RWPE1 (cell line): Measurements from ENCODE around the gene PHF23.

Experiments used
- CTCF ChIA-PET: fragments of 350-600 bp; sonication (Branson Sonifier 250); formaldehyde crosslinking; extraction: SDS; loops from one replicate; lab custom pipeline; 2021; lab: Yijun Ruan, JAX
- POLR2A ChIA-PET: fragments of 400-600 bp; formaldehyde crosslinking; extraction: SDS; loops from one replicate; lab custom pipeline; 2020; ENCODE audit warnings: antibody characterized with exemption; ENCODE audit not compliant: low non-redundant PET; lab: Yijun Ruan, JAX
- DNase-seq: peaks from one replicate; pipeline ENCODE4 v3.0.0; 2012; ENCODE audit warnings: low spot score
- H3K27ac ChIP-seq: fragments of 450-650 bp; 2 replicates; pipeline ENCODE4 v1.5.1; 2017
- TF ChIP-seq, protein P1 (sequence below): fragments of 450-650 bp; conservative IDR thresholded peaks from 2 replicates; pipeline ENCODE4 v1.5.1; 2017; ENCODE audit warnings: low read depth, mild to moderate bottlenecking

Gene PHF23

DNA sequence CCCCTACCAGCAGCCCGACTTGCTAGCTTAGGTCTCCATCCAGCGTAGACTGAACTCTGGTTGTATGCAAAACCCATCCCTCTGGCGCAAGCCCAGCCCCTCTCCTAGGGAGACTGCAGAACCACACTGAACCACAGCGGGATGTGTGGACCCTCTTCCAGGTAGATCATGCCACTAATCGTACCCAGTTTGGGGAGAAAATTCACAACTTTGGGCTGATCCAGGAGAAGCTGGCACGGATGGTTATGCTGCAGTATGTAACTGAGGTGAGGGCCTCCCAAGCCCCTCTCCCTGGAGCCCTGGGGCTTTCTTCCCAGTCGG, 16.3 kb downstream of the PHF23 start:
- DNase-seq, result no peak
- ChIA-PET POLR2A (no interaction called here), CTCF (interaction anchor here (0.9 kb wide), 1 partner anchor 16 kb away, joined by 3 read pairs; no protein-coding TSS in a partner anchor)
- peak overlapping the region; percentile 99 for H3K27ac ChIP-seq
- TF ChIP-seq, protein P1, sequence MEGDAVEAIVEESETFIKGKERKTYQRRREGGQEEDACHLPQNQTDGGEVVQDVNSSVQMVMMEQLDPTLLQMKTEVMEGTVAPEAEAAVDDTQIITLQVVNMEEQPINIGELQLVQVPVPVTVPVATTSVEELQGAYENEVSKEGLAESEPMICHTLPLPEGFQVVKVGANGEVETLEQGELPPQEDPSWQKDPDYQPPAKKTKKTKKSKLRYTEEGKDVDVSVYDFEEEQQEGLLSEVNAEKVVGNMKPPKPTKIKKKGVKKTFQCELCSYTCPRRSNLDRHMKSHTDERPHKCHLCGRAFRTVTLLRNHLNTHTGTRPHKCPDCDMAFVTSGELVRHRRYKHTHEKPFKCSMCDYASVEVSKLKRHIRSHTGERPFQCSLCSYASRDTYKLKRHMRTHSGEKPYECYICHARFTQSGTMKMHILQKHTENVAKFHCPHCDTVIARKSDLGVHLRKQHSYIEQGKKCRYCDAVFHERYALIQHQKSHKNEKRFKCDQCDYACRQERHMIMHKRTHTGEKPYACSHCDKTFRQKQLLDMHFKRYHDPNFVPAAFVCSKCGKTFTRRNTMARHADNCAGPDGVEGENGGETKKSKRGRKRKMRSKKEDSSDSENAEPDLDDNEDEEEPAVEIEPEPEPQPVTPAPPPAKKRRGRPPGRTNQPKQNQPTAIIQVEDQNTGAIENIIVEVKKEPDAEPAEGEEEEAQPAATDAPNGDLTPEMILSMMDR, result no peak

DNA sequence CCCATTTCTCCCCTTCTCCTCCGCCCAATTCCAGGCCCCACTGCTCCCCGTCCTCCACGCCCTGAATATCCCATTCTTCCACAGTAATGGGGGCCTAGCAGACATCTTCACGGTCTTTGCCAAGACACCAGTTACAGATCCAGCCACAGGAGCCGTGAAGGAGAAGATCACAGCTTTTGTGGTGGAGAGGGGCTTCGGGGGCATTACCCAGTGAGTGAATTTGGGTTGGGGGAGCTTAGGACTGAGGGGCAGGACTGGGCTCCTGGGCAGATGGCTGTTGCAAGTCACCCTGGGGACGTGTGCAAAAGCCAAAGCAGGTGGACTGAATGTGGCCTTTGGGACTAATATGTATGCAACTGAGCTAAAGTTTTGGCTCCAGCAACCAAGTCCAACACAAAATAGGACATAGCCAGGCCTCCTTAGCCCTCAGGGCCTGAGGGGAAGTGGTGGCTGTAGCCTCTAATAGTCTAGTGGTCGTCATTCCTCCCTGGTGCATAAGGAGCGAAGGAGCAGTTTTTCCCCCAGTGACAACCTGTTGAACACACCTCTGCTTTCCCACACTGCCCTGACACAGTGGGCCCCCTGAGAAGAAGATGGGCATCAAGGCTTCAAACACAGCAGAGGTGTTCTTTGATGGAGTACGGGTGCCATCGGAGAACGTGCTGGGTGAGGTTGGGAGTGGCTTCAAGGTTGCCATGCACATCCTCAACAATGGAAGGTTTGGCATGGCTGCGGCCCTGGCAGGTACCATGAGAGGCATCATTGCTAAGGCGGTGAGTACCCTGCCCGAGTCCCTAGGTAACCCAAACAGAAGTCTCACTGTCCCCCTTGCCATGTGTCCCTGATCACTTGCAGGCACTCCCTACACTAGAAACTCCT, 16.9 kb downstream of the PHF23 start:
- ChIA-PET POLR2A (no interaction called here), CTCF (interaction anchor here (0.9 to 1.1 kb wide), 2 partner anchors 15 to 16 kb away, joined by 3 read pairs; no protein-coding TSS in a partner anchor)
- TF ChIP-seq, protein P1, result no peak
- peak overlapping the region; percentile 99 for H3K27ac ChIP-seq
- DNase-seq, result no peak

DNA sequence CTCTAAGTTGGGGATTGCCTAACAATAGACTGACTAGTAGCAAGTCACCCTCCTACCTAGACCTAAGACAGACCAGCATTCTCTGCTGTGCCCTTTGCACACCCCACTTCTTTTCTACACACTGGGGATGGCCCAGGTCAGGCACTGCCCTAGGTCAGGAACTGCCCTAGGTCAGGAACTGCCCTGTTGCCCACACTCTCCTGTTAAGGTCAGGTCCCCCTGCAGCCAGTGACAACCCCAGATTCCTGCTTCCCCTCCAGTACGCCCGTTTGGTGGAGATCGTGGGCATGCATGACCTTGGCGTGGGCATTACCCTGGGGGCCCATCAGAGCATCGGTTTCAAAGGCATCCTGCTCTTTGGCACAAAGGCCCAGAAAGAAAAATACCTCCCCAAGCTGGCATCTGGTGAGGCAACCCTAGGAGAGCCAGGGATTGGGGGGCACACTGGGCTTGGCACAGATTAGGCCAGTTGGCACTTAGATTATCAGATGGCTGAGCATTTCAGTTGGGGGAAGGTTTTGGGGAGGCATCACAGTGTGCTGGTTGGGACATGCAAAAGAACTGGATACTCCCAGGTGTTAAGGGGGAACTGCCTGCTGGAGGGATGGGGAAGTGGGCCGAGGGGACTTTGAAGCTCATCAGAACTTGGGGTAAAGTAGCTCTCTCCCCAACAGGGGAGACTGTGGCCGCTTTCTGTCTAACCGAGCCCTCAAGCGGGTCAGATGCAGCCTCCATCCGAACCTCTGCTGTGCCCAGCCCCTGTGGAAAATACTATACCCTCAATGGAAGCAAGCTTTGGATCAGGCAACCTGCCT, 17.8 kb downstream of the PHF23 start:
- ChIA-PET CTCF (interaction anchor here (0.5 to 1.1 kb wide), 5 partner anchors 17 to 115 kb away, joined by 3 to 4 read pairs (median 3); partner anchors contain the start of gene ACAP1), POLR2A (interaction anchor here (1.0 to 1.7 kb wide), 3 partner anchors 11 to 20 kb away, joined by 3 to 6 read pairs (median 6); no protein-coding TSS in a partner anchor)
- TF ChIP-seq, protein P1, result no peak
- DNase-seq, result no peak
- peak overlapping the region; percentile 99 for H3K27ac ChIP-seq

DNA sequence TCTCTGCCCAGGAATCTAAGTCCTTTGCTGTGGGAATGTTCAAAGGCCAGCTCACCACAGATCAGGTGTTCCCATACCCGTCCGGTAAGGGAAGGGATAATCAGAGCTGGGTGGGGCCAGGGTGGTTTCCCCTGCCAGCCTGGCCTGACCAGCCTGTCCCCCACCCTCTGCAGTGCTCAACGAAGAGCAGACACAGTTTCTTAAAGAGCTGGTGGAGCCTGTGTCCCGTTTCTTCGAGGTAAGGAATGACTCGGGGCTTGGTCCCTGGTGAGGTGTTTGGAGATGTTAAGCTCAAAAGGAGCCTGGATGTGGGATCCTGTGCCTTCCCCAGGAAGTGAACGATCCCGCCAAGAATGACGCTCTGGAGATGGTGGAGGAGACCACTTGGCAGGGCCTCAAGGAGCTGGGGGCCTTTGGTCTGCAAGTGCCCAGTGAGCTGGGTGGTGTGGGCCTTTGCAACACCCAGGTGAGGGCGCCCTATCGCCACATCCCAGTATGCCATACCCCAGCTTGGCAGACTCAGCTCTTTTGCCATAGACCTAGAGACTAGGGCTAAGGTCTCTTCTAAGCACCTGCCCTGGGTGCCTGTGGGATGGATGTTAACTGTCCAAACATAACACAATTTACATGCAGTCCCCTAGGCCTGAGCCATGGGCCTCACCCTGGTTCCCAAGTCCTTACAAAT, 18.5 kb downstream of the PHF23 start:
- TF ChIP-seq, protein P1, result peak; percentile 43
- peak; percentile 75 for DNase-seq
- ChIA-PET CTCF (interaction anchor here (0.5 to 1.1 kb wide), 6 partner anchors 11 to 168 kb away, joined by 3 to 8 read pairs (median 4); partner anchors contain the start of gene ACAP1), POLR2A (interaction anchor here (0.8 to 1.7 kb wide), 4 partner anchors 12 to 235 kb away, joined by 3 to 6 read pairs (median 4); no protein-coding TSS in a partner anchor)
- peak overlapping the region; percentile 99 for H3K27ac ChIP-seq

DNA sequence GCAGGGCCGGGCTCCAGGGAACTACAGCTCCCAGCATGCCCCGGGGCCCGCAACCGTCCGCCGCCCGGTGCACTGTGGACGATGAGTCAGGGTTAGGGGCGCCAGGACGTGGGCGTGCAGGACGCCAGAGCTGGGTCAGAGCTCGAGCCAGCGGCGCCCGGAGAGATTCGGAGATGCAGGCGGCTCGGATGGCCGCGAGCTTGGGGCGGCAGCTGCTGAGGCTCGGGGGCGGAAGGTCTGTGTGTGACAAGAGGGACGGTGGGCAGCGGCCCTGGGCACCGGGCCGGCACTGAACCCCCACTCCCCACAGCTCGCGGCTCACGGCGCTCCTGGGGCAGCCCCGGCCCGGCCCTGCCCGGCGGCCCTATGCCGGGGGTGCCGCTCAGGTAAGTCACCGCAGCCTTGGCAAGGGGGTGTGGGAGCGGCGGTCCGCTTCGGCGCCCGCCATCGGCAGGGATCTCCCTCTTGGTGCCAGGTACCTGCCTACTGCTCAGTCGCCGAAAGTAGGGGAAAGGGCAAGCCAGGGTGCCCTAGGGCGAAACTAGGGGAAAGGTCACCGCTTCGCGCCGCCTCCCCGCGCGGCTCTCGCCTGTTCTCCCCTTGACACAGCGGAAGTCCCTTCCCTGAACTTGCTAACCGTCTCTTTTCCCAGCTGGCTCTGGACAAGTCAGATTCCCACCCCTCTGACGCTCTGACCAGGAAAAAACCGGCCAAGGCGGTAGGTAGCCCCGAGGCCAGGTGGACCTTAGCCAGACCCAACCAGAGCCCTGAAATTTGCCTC, 19.3 kb downstream of the PHF23 start, which contains the start of the genes ACADVL and DLG4:
TSS of gene ACADVL (plus strand) at position 127 of the 781 bp plus-strand sequence. CDS start at position 174, 47 bp downstream.
TSS of gene DLG4 (minus strand) at position 25 of the 781 bp plus-strand sequence.
- H3K27ac ChIP-seq, result peak within 1 kb of the TSS; percentile 99
- peak; percentile 87 for DNase-seq
- TF ChIP-seq, protein P1, result no peak
- ChIA-PET POLR2A (interaction anchor here (0.8 to 1.7 kb wide), 4 partner anchors 12 to 234 kb away, joined by 3 to 6 read pairs (median 4); no protein-coding TSS in a partner anchor), CTCF (interaction anchor here (0.6 to 1.7 kb wide), 5 partner anchors 12 to 174 kb away, joined by 3 to 8 read pairs (median 4); no protein-coding TSS in a partner anchor)
